ENCODE measurements around the gene SEPSECS.
A peak's percentile ranks its signal among the peaks of the same experiment; 100 is the strongest.

The SEPSECS gene

GRCh38 chr4:25157081-25157480 is 3.2 kb downstream of the SEPSECS start:
- TF ChIP-seq CTCF (IDR thresholded peaks at IDR 0.05; ENCODE audit: insufficient read depth, missing control alignments) = no peak
- FAIRE-seq (no peak), DNase-seq (ENCODE audit: insufficient read length, low spot score) (no peak)

GRCh38 chr4:25155947-25156346 is 4.3 kb downstream of the SEPSECS start:
- FAIRE-seq (no peak), DNase-seq (ENCODE audit: insufficient read length, low spot score) (no peak)
- TF ChIP-seq CTCF (IDR thresholded peaks at IDR 0.05; ENCODE audit: insufficient read depth, missing control alignments) = no peak

GRCh38 chr4:25154594-25155265 is 5.5 kb downstream of the SEPSECS start:
- DNase-seq (ENCODE audit: insufficient read length, low spot score) (no peak), FAIRE-seq (no peak)
- TF ChIP-seq CTCF (IDR thresholded peaks at IDR 0.05; ENCODE audit: insufficient read depth, missing control alignments) = no peak

GRCh38 chr4:25146076-25146475 is 14.2 kb downstream of the SEPSECS start:
- TF ChIP-seq CTCF (IDR thresholded peaks at IDR 0.05; ENCODE audit: insufficient read depth, missing control alignments) = no peak
- no peak for FAIRE-seq
- no peak for DNase-seq (ENCODE audit: insufficient read length, low spot score)

GRCh38 chr4:25144870-25145481 is 15.3 kb downstream of the SEPSECS start:
- TF ChIP-seq CTCF (IDR thresholded peaks at IDR 0.05; ENCODE audit: insufficient read depth, missing control alignments) = peak; percentile 70
- peak; percentile 72 for FAIRE-seq
- no peak for DNase-seq (ENCODE audit: insufficient read length, low spot score)

GRCh38 chr4:25142468-25142867 is 17.8 kb downstream of the SEPSECS start:
- no peak for TF ChIP-seq CTCF (IDR thresholded peaks at IDR 0.05; ENCODE audit: insufficient read depth, missing control alignments)
- FAIRE-seq (no peak), DNase-seq (ENCODE audit: insufficient read length, low spot score) (no peak)

GRCh38 chr4:25141592-25141991 is 18.7 kb downstream of the SEPSECS start:
- FAIRE-seq (no peak), DNase-seq (ENCODE audit: insufficient read length, low spot score) (no peak)
- no peak for TF ChIP-seq CTCF (IDR thresholded peaks at IDR 0.05; ENCODE audit: insufficient read depth, missing control alignments)

Measured in D721Med (cell line).